ENCODE measurements around the gene ENPP7. TPM values are rescaled to one million over a fixed set of nuclear protein-coding genes. Genes with fewer than 3 reads are reported as not detected.

ENPP7 gene
- total and polyA plus RNA-seq, 2 donors (not counting 3 experiments of a cell fraction or from before 2014, with no cell fraction given) = not detected

- BruUV-seq (replicated peaks) = no TSS peak
- H3K4me3 ChIP-seq (replicated peaks in 1 of 3; ENCODE audit: insufficient read depth in 1 of 3, low read depth in 1 of 3, low read length in 3 of 3) = no peak overlapping the region
- no peak overlapping the region for H2AFZ ChIP-seq (ENCODE audit: low read depth, low read length)
- H3K4me1 ChIP-seq (ENCODE audit: control insufficient read depth, extremely low read depth, insufficient read depth, low read length) = peaks cover 6% of the 10 kb centered on the region
- FAIRE-seq (no peak), DNase-seq (ENCODE audit: low read depth, low spot score) (no peak)
- H3K9me3 ChIP-seq (replicated peaks; ENCODE audit: control insufficient read depth, insufficient read depth, low read length) = no peaks in the 10 kb centered on the region
- H3K4me2 ChIP-seq (ENCODE audit: insufficient read depth, low read length) = no peak overlapping the region
- intact Hi-C loops (cut with micrococcal nuclease) (no loop called here), dilution Hi-C loops (cut with MboI; ENCODE audit: extremely low pct_ligation_motif_present, low sequenced_read_pairs) (no loop called here)
- POLR2A ChIA-PET = no interaction called here
- TF ChIP-seq, protein P1, sequence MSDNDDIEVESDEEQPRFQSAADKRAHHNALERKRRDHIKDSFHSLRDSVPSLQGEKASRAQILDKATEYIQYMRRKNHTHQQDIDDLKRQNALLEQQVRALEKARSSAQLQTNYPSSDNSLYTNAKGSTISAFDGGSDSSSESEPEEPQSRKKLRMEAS (IDR thresholded peaks at IDR 0.05; ENCODE audit: insufficient read depth, insufficient read length) = no peak
- TF ChIP-seq JUN (IDR thresholded peaks at IDR 0.05; ENCODE audit: borderline replicate concordance, insufficient read depth, insufficient read length, low read depth) = no peak
- H3K27me3 ChIP-seq (ENCODE audit: control insufficient read depth in 2 of 2, insufficient read depth in 2 of 2, low read length in 2 of 2) = peaks cover 40 to 57% of the 10 kb centered on the region in 2 experiments
- CTCF ChIA-PET = interaction anchor here (0.8 to 3.5 kb wide), 33 partner anchors 8 to 335 kb away, joined by 3 to 20 read pairs (median 5); partner anchors contain the start of gene CBX4
- H3K9me1 ChIP-seq (replicated peaks; ENCODE audit: control insufficient read depth, extremely low read depth, insufficient read depth, low read length) = no peaks in the 10 kb centered on the region
- no peaks in the 10 kb centered on the region for H4K20me1 ChIP-seq (replicated peaks; ENCODE audit: control insufficient read depth, extremely low read depth, insufficient read depth, low read length)
- H3K9ac ChIP-seq (replicated peaks; ENCODE audit: extremely low read depth, insufficient read depth, low read length) = no peak overlapping the region
- H3K79me2 ChIP-seq (ENCODE audit: control insufficient read depth, insufficient read depth, low read length) = no peaks in the 10 kb centered on the region
- H3K27ac ChIP-seq (ENCODE audit: insufficient read depth, low read depth, low read length) = no peak overlapping the region
- peaks cover 0 to 4% of the 10 kb centered on the region in 2 experiments for H3K36me3 ChIP-seq (ENCODE audit: control insufficient read depth in 2 of 2, extremely low read depth in 1 of 2, insufficient read depth in 2 of 2, low read length in 2 of 2)
These were observed 58.5 kb downstream of the ENPP7 start for GRCh38 chr17:79788989-79789942.

DNA sequence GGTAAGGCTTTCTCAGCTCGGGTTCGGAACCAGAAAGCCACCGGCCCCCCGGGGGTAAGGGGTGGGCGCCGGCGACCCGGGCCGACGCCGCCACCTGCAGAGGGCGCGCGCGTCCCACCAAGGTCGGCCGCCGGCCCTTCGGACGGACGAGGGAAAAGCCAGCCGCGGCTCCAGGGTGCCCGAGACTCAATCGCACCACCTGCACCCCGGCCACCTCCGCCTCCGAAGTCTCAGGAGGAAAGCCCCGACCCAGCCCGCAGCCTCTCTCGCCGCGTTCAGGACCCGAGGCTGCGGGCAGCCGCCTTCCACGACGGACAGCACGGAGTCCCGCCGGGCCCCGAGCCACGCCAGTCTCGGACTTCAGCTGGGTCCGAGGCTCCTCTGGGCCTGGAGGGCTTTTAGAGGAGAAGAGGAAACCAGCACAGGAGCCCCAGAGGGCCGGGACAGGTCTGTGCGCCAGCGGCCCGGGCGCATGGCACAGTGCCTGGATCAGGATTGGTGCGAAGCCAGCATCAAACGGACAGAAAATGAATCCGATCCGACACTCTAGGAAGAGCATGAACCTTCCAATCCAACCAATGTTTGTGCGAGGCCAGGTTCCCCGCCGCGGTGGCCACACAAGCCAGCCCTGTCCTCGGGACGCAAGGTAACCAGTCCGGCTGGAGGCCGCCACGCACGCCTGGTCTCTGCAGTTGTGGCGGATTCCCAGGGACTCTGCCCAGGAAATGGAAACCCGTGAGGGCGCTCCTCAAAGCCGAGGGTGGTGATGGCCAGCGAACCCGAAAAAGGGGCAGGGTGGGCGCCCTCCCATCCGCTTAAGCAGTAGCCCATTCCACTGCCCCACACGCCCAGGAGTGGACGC is 59.4 kb downstream of the ENPP7 start:
- no peak for DNase-seq (ENCODE audit: low read depth, low spot score)
- Histone ChIP-seq H3K9me1 (replicated peaks; ENCODE audit: control insufficient read depth, extremely low read depth, insufficient read depth, low read length) (no peaks in the 10 kb centered on the region), H4K20me1 (replicated peaks; ENCODE audit: control insufficient read depth, extremely low read depth, insufficient read depth, low read length) (no peaks in the 10 kb centered on the region), H3K36me3 (ENCODE audit: control insufficient read depth in 2 of 2, extremely low read depth in 1 of 2, insufficient read depth in 2 of 2, low read length in 2 of 2) (no peaks in the 10 kb centered on the region), H3K27ac (ENCODE audit: insufficient read depth, low read depth, low read length) (no peak overlapping the region), H3K4me1 (ENCODE audit: control insufficient read depth, extremely low read depth, insufficient read depth, low read length) (peaks cover 6% of the 10 kb centered on the region), H3K9ac (replicated peaks; ENCODE audit: extremely low read depth, insufficient read depth, low read length) (no peak overlapping the region), H3K27me3 (ENCODE audit: control insufficient read depth in 2 of 2, insufficient read depth in 2 of 2, low read length in 2 of 2) (peaks cover 40 to 57% of the 10 kb centered on the region in 2 experiments), H3K79me2 (ENCODE audit: control insufficient read depth, insufficient read depth, low read length) (no peaks in the 10 kb centered on the region), H3K9me3 (replicated peaks; ENCODE audit: control insufficient read depth, insufficient read depth, low read length) (no peaks in the 10 kb centered on the region), H3K4me3 (replicated peaks in 1 of 3; ENCODE audit: insufficient read depth in 1 of 3, low read depth in 1 of 3, low read length in 3 of 3) (no peak overlapping the region), H3K4me2 (ENCODE audit: insufficient read depth, low read length) (no peak overlapping the region), H2AFZ (ENCODE audit: low read depth, low read length) (no peak overlapping the region)
- dilution Hi-C loops (cut with MboI; ENCODE audit: extremely low pct_ligation_motif_present, low sequenced_read_pairs) (no loop called here), intact Hi-C loops (cut with micrococcal nuclease) (loop anchor here (1.0 to 2.0 kb wide), 3 partner anchors 45 to 201 kb away; no protein-coding TSS in a partner anchor)
- BruUV-seq (replicated peaks) = no TSS peak
- POLR2A ChIA-PET = no interaction called here
- CTCF ChIA-PET = interaction anchor here (0.7 to 3.5 kb wide), 34 partner anchors 9 to 334 kb away, joined by 3 to 20 read pairs (median 4); partner anchors contain the start of gene CBX4
- FAIRE-seq = peak; percentile 60
- TF ChIP-seq CTCF (IDR thresholded peaks at IDR 0.05; ENCODE audit: extremely low read depth in 1 of 2, insufficient read depth in 1 of 2, low read depth in 1 of 2, low read length in 2 of 2) (peak; percentile 71 to 84), JUN (IDR thresholded peaks at IDR 0.05; ENCODE audit: borderline replicate concordance, insufficient read depth, insufficient read length, low read depth) (no peak), EZH2 (IDR thresholded peaks at IDR 0.05; ENCODE audit: borderline replicate concordance, low read depth, low read length, severe bottlenecking) (peak; percentile 48), FOS (IDR thresholded peaks at IDR 0.05; ENCODE audit: borderline replicate concordance, insufficient read depth, low read length) (no peak)

All from endothelial cell of umbilical vein (primary cell).